Activated CD4-positive, alpha-beta T cell treated with anti-CD3 and anti-CD28 coated beads, Interleukin-2, amount 50 U/mL, for 1 hour (primary cell): Measurements from ENCODE around the gene XPA.

Source experiments
- DNase-seq: peaks from one replicate; pipeline ENCODE4 v3.0.0-alpha.2; 2020

Gene XPA

GRCh38 chr9:97651646-97652045, 45.5 kb downstream of the XPA start:
- DNase-seq: no peak

- no peak for DNase-seq
Observed at GRCh38 chr9:97647996-97648395, 49.1 kb downstream of the XPA start.

- no peak for DNase-seq
Observed at GRCh38 chr9:97645720-97646119, 51.4 kb downstream of the XPA start.

GRCh38 chr9:97640325-97640724, 56.8 kb downstream of the XPA start:
- DNase-seq: no peak

GRCh38 chr9:97638666-97639065, 58.5 kb downstream of the XPA start:
- DNase-seq: no peak

GRCh38 chr9:97636903-97637302, 60.2 kb downstream of the XPA start:
- no peak for DNase-seq

GRCh38 chr9:97635026-97635425, 62.1 kb downstream of the XPA start:
- no peak for DNase-seq

- DNase-seq: no peak
Observed at GRCh38 chr9:97633859-97634490, 63.2 kb downstream of the XPA start.

GRCh38 chr9:97632985-97633858, 63.9 kb downstream of the XPA start, which contains the start of the genes NCBP1 and TSTD2:
Gene NCBP1, plus strand, starts transcription at chr9:97633821. Its CDS starts 61 bp downstream, at chr9:97633882.
Gene TSTD2, minus strand, starts transcription at chr9:97633368. Its CDS starts 5,806 bp downstream, at chr9:97627562.
- peak; percentile 94 for DNase-seq

GRCh38 chr9:97632248-97632984, 64.7 kb downstream of the XPA start:
- peak; percentile 6 for DNase-seq

- DNase-seq: no peak
Observed at GRCh38 chr9:97630591-97630990, 66.5 kb downstream of the XPA start.

- no peak for DNase-seq
Observed at GRCh38 chr9:97629156-97629555, 68.0 kb downstream of the XPA start.

- no peak for DNase-seq
Observed at GRCh38 chr9:97628668-97629067, 68.5 kb downstream of the XPA start.

GRCh38 chr9:97627624-97628023, 69.5 kb downstream of the XPA start:
- no peak for DNase-seq

- DNase-seq: no peak
Observed at GRCh38 chr9:97625620-97626019, 71.5 kb downstream of the XPA start.
